GM21360 (cell line): ENCODE results near the gene FAM174B.

Experiments
- ATAC-seq: cut with Tn5 transposase; IDR thresholded peaks from one replicate; pipeline ENCODE4 v1.9.1; 2021; ENCODE audit warnings: mild to moderate bottlenecking, moderate library complexity; ENCODE audit not compliant: unreplicated experiment

Gene FAM174B

GRCh38 chr15:92665100-92665555, 9.6 kb upstream of the FAM174B start:
- ATAC-seq: no peak

- ATAC-seq: no peak
Observed at GRCh38 chr15:92664178-92664900, 8.8 kb upstream of the FAM174B start.

GRCh38 chr15:92663250-92663951, 7.8 kb upstream of the FAM174B start:
- peak; percentile 86 for ATAC-seq

- ATAC-seq: peak; percentile 11
Observed at GRCh38 chr15:92662762-92663161, 7.2 kb upstream of the FAM174B start.

DNA sequence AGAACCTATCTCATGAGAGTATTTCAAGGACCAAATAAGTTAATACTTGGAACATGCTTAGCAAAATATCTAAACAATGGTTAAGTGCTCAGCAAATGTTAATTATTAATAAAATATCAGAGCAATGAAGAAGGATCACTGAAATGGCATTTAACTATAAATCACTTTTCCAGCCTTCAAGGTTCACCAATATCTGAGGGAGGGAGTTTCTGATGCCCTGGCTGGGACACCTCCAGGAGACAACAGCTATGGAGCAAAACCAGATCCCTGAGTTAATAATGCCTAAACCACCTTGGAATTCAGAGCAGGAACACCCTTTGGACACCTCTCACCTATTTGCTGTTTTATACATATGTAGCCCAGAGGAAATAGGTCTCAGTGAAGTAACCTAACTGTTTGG, 6.4 kb upstream of the FAM174B start:
- ATAC-seq: no peak

GRCh38 chr15:92661069-92661468, 5.5 kb upstream of the FAM174B start:
- no peak for ATAC-seq

GRCh38 chr15:92657486-92657885, 1.9 kb upstream of the FAM174B start:
- no peak for ATAC-seq

GRCh38 chr15:92656089-92656488, 514 bp upstream of the FAM174B start:
- no peak for ATAC-seq

- no peak for ATAC-seq
Observed at GRCh38 chr15:92654662-92655061, 913 bp downstream of the FAM174B start.

DNA sequence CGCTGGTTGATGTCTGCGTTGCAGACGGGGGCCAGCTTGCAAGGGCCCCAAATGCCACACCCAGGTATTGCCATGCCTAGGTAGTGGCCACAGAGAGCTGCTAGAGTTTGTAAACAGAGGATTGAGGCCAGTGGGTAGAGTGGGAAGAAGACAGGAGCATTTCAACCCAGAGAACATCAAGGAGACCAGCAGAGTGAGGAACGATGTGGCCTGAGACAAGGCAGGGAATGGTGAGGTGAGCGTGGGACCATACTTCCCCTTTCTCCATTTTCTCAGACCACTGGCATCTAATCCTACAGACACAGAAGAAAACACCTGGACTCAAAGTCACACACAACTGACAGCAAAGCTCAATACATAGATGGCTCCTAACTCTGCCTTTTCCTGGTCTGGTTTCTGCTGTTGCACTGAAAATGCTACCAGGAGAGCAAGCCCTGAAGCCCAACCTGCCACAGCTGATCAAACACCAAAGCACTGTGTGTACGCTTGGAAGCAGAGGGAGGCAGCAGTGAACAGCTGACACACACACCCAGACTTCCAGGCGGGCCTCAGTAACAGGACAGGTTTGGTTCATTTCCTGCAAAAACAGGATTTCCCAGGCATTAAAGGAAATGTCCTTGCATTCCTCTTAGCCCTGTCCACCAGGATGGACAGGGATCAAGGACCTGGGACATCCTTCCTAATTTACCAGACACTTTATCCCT, 1.6 kb downstream of the FAM174B start:
- ATAC-seq: peak; percentile 46

DNA sequence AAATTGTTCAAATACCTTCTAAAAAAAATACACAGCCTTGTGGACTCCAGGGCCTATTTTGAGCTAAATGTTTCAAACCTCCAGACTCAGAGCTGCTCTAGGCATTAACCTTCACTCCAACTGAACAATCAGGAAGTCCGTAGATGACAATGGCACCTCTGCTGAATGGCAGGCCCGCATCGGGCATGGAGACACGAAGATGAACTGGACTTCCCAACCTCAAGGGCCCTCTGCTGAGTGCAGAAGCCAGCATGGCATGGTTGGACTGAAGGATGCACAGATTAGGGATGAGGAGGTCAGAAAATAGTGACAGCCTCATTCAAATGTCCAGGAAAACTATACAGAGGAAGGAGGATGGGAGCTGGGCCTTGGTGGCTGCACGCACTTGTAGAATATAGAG, 2.2 kb downstream of the FAM174B start:
- ATAC-seq: no peak

GRCh38 chr15:92652576-92652966, 3.0 kb downstream of the FAM174B start:
- no peak for ATAC-seq

DNA sequence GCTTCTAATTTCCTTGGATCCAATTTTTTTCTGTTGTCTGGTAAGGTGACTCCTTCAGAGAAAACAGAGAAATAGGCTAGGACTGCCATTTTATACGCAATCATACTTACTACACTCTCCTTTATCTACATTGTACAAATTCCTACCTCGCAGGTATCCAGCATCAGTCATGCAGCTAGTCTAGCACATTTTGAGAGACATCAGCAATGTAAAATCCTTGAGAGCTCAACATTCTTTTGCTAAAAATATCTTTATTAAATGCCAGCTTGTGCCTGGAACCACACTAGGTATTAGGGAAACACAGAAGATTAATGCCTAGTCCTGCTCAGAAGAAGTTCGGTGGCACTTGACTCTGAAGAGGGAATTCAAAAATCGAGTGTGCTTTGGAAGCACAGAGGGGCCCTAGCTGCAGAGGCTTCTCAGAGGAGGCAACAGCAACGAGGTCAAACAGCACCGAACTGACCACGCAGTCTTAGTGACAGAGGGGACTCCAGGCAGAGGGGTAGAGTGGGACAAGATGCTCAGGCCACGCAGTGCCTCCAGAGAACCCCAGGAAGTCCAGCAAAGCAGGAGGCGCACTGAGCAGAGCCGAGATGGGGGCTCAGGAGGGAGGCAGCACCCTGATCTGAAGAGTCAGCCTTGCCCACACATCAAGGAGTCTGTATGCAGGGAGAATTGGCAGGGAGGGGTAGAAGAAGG, 3.5 kb downstream of the FAM174B start:
- no peak for ATAC-seq

GRCh38 chr15:92650966-92651365, 4.6 kb downstream of the FAM174B start:
- ATAC-seq: no peak

DNA sequence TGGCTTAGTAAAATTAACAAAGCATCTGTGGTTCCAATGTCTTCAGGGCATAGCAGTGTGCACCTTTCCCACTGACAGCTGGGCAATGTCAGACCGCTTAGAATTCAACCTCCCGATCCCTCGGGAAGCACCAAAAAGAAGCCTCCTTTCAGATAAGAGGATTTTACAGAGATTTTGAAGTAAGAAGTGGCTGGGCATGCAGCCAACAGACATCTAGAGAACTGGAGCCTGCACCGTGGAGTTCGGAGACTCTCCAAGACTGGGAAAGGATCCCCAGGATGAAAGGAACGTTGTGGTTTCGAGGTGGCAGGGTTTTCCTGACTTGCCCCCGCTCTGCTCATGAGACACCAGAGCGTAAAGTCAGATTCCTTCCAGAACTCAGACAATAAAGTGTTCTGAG, 5.3 kb downstream of the FAM174B start:
- ATAC-seq: no peak

GRCh38 chr15:92648190-92648875, 7.2 kb downstream of the FAM174B start:
- no peak for ATAC-seq

- ATAC-seq: no peak
Observed at GRCh38 chr15:92647467-92648163, 8.0 kb downstream of the FAM174B start.

- no peak for ATAC-seq
Observed at GRCh38 chr15:92646216-92646615, 9.4 kb downstream of the FAM174B start.

- no peak for ATAC-seq
Observed at GRCh38 chr15:92645731-92646130, 9.8 kb downstream of the FAM174B start.

- no peak for ATAC-seq
Observed at GRCh38 chr15:92645051-92645631, 10.4 kb downstream of the FAM174B start.
